Upper lobe of right lung (tissue), 1 donor: ENCODE data around the gene MEGF6. TPM values are rescaled to one million over a fixed set of nuclear protein-coding genes. Genes with fewer than 3 reads are reported as not detected.

Source experiments
- ATAC-seq: fragments of 200-7000 bp; cut with Tn5 transposase; one replicate; pipeline ENCODE4 v1.9.1; 2020; ENCODE audit warnings: mild to moderate bottlenecking, moderate library complexity
- DNase-seq: peaks from one replicate; pipeline ENCODE4 v3.0.0-alpha.2; 2020
- H3K27ac ChIP-seq: fragments of 200-600 bp; one replicate; pipeline ENCODE4 v1.8.0; 2022
- H3K27me3 ChIP-seq: fragments of 200-600 bp; one replicate; pipeline ENCODE4 v1.8.0; 2022; ENCODE audit warnings: mild to moderate bottlenecking
- H3K36me3 ChIP-seq: fragments of 200-600 bp; one replicate; pipeline ENCODE4 v1.8.0; 2022
- H3K4me1 ChIP-seq: fragments of 200-600 bp; one replicate; pipeline ENCODE4 v1.8.0; 2022
- H3K4me3 ChIP-seq: fragments of 200-600 bp; one replicate; pipeline ENCODE4 v1.8.0; 2022; ENCODE audit warnings: mild to moderate bottlenecking
- H3K9me3 ChIP-seq: fragments of 200-600 bp; one replicate; pipeline ENCODE4 v1.8.0; 2022
- intact Hi-C: fragments of 100-400 bp; cut with DNase I; formaldehyde crosslinking; loops from one replicate; pipeline ENCODE4 v1.11.0; 2022
- total RNA-seq: library from RNA; stranded (reverse); fragmentation: NEBNext Ultra II Directional; extraction: Animal tissue kit (Norgen Biotek cat#: 25700); gene quantifications from one replicate; pipeline ENCODE4 v1.2.1, GENCODE V29; 2021
- TF ChIP-seq, protein P1 (sequence below): fragments of 200-600 bp; IDR thresholded peaks from one replicate; pipeline ENCODE4 v1.8.0; 2022; ENCODE audit warnings: antibody characterized with exemption
- donor health status: DM: no; HTN: yes; CAD: no; lungs with severe emphysema.

Gene MEGF6
- total RNA-seq, 1 donor from 2014 or later: 96.6 TPM

DNA sequence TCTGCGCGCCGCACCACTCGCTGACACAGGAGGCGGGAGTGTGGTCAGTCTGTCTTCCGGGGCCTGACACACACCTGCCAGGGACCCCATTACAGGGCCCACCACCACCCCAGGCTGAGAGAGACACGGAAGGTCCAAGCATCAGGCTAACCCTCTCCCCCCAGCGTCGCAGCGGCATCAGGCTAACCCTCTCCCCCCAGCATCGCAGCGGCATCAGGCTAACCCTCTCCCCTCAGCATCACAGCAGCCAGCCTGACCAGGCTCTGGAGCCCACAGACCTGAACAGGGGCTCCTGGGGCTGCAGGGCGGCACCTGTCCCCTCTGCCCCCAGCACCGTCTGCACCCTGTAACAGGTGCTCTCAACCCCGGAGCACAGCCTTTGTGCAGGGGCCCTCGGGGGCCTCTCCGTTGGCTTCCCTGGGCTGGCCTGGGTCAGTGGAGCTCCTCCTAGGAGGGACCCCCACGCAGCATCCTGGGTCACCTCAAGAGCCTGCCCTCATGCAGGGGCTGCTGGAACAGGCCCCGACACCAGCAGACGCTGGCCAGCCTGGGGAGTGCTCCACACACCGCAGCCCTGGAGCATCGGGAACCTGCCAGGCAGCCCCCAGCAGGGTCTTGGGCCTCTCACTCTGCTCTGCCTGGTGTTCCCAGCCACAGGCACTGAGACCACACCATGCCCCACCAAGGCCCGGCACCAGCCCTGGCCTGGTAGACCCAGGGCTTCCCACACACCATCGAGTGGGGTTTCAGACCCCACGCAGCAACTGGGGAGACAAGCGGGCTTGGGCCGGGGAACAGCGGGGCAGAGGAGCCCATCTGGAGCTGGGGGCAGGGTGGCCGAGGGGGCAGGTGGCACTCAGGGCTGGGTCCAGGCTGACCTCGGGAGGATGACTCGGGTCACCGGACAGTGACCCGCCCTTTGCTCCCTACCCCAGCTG is 67.0 kb downstream of the MEGF6 start:
- ATAC-seq (no peak), DNase-seq (no peak)
- no peaks in the 10 kb centered on the region for H3K36me3 ChIP-seq
- H3K9me3 ChIP-seq: no peaks in the 10 kb centered on the region
- intact Hi-C loops: no loop called here
- no peak overlapping the region for H3K4me3 ChIP-seq
- no peaks in the 10 kb centered on the region for H3K27me3 ChIP-seq
- no peak overlapping the region for H3K27ac ChIP-seq
- H3K4me1 ChIP-seq: peaks cover 38% of the 10 kb centered on the region
- TF ChIP-seq, protein P1, sequence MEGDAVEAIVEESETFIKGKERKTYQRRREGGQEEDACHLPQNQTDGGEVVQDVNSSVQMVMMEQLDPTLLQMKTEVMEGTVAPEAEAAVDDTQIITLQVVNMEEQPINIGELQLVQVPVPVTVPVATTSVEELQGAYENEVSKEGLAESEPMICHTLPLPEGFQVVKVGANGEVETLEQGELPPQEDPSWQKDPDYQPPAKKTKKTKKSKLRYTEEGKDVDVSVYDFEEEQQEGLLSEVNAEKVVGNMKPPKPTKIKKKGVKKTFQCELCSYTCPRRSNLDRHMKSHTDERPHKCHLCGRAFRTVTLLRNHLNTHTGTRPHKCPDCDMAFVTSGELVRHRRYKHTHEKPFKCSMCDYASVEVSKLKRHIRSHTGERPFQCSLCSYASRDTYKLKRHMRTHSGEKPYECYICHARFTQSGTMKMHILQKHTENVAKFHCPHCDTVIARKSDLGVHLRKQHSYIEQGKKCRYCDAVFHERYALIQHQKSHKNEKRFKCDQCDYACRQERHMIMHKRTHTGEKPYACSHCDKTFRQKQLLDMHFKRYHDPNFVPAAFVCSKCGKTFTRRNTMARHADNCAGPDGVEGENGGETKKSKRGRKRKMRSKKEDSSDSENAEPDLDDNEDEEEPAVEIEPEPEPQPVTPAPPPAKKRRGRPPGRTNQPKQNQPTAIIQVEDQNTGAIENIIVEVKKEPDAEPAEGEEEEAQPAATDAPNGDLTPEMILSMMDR: no peak

DNA sequence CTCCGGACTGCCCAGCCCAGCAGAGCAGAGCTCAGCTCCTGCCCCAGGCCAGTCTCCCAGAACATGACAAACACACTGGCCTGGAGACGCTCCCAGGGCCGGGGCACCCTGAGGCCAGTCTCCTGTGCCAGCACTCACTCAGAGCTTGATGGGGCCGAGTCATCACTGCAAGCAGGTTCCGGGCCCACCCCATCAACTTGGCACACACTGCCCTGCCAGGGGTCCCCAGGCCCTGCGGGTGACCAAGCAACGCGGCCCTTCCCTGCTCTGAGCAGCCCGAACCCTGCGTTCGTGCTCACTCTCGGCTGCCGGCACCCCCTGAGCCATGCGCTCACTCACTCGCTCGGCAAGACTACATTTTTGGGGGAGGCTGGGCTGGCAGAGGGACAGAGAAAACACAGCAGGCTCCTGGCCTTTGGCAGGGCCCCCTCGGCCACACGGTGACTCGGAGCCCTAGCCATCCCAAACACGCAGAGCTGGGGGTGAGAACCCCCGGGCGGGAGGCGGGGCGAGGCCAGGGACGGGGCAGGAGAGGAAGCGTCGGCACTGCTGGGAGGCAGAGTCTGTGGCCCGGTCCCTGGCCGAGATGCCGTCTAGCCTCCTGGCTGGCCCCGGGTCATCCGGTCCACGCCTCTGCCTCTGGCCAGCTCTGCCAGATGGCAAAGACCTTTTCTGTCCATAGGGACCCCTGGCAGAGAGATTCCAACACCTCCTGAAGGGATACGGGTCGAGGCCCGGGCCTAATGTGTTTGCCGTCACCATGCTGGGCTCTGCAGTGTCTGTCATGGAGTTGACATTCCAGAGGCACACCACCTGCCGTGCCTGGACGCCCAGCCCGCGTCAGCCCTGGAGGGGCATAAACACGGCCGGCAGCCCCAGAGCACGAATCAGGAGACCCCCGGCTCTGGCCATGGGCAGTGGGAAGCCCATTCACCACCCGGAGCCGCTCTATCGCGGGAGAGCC is 68.0 kb downstream of the MEGF6 start:
- ATAC-seq (no peak), DNase-seq (no peak)
- TF ChIP-seq, protein P1: no peak
- intact Hi-C loops: no loop called here
- Histone ChIP-seq H3K4me3 (no peak overlapping the region), H3K27ac (peak overlapping the region; percentile 39), H3K4me1 (peaks cover 31% of the 10 kb centered on the region), H3K9me3 (no peaks in the 10 kb centered on the region), H3K27me3 (no peaks in the 10 kb centered on the region), H3K36me3 (no peaks in the 10 kb centered on the region)

DNA sequence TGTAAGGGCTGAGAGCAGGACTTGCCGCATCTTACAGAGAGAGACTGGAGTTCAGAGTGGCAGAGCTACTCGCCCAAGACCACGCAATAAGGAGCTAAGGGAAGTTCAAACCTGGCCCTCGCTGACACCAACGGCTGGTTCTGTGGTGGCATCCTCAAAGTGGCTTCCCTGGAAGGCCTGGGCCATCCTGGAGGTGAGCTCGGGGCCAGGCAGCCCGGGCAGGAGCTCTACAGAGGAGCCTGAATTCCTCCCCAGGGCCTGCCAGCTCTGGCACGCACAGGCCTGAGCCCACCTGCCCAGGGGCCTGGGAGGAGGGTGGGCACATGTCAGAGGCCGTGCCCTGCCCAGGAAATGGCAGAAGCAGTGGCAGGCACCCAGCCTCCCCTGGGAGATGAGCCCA is 68.6 kb downstream of the MEGF6 start:
- peaks cover 27% of the 10 kb centered on the region for H3K4me1 ChIP-seq
- peak overlapping the region; percentile 39 for H3K27ac ChIP-seq
- no peaks in the 10 kb centered on the region for H3K36me3 ChIP-seq
- H3K9me3 ChIP-seq: no peaks in the 10 kb centered on the region
- intact Hi-C loops: no loop called here
- no peak overlapping the region for H3K4me3 ChIP-seq
- TF ChIP-seq, protein P1: no peak
- ATAC-seq (no peak), DNase-seq (no peak)
- H3K27me3 ChIP-seq: no peaks in the 10 kb centered on the region

DNA sequence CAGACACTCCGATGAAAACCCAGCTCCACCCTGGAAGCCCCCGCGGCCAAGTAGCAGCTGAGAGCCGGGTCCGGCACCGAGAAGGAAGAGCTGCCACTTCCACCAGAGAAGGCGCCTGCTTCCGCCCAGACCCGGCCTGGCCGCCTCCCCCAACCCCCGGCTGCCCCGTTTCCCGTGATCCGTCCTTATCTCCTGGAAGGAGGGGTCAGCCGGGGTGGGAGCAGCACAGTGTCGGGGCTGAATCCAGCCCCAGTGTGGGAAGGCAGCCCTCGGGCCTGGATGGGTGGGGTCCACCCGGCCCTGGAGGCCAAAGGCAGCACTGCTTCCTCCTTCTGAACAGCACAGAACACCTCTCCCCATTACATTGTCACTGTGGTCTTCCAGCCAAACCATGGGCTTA is 69.4 kb downstream of the MEGF6 start:
- peak overlapping the region; percentile 6 for H3K27ac ChIP-seq
- ATAC-seq: no peak
- H3K9me3 ChIP-seq: no peaks in the 10 kb centered on the region
- peaks cover 20% of the 10 kb centered on the region for H3K4me1 ChIP-seq
- H3K4me3 ChIP-seq: no peak overlapping the region
- TF ChIP-seq, protein P1: no peak
- no peaks in the 10 kb centered on the region for H3K36me3 ChIP-seq
- no peak for DNase-seq
- H3K27me3 ChIP-seq: no peaks in the 10 kb centered on the region
- intact Hi-C loops: no loop called here

DNA sequence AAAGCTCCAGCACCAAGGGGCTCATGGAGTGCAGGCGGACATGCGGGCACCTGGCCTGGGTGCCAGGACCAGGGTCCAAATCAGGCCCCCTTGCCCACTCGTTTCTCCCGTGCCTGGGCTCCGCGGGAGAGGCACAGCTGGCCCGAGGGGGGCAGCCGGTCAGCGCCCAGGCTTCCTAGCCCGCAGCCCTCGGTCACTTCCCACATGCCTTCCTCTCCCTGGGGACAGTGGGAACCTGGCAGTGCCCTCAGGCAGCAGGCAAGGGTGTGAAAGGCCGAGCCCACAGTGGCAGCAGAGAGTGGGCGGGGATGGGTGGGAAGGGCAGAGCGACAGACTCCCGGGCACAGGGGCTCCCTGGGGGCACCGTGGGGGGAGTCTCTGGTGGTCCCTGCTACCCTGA is 69.8 kb downstream of the MEGF6 start:
- peaks cover 18% of the 10 kb centered on the region for H3K4me1 ChIP-seq
- TF ChIP-seq, protein P1: no peak
- H3K36me3 ChIP-seq: no peaks in the 10 kb centered on the region
- intact Hi-C loops: no loop called here
- DNase-seq (no peak), ATAC-seq (no peak)
- no peak overlapping the region for H3K27ac ChIP-seq
- H3K27me3 ChIP-seq: no peaks in the 10 kb centered on the region
- H3K9me3 ChIP-seq: no peaks in the 10 kb centered on the region
- no peak overlapping the region for H3K4me3 ChIP-seq
